ENCODE measurements around the gene DNAH12. TPM values are rescaled to one million over a fixed set of nuclear protein-coding genes. Genes with fewer than 3 reads are reported as not detected.

Gene DNAH12
- total and polyA plus RNA-seq, 2 of the 4 experiments (the other 2 are of a cell fraction), result under 0.01 to 0.02 TPM

DNA sequence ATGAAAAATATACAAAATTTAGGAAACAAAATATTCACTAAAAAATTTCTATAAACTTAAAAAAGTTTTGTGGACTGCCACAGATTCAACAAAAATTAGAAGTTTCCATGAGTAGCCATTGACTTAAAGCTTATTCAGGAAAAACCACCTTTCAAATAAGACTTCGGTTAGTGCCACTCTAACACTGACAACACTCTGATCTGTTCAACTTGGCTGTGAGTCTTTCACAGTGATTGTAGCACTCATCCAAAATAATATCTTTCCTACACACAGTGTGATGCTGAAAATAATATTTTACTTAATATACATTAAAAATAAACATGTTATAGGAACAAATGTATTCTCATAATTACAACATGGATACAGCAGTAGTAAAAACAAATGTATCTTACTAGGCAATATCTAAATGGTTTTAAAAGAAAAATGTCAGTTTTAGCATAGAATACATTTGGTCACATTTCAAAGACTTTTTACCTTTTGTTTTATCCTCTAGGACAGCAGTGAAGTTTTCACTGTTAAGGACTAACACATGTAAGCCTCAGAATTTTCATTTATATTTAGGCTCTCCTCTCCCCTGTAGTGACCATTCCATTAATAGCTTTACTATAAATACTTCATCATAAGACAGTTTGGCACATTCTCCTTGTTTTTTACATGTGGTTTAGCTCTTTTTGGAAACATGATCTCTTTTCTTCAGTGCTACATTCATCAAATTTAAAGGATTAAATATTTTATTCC lies 251.8 kb downstream of the DNAH12 start, which contains the start of gene ASB14:
ASB14 (minus strand) TSS at position 527 of the 738 bp plus-strand sequence. CDS start 652 bp downstream, outside the sequence.
- H3K4me2 ChIP-seq (ENCODE audit: low read depth, low read length), result no peak within 1 kb of the TSS
- no peak within 1 kb of the TSS for H3K14ac ChIP-seq (replicated peaks; ENCODE audit: low read depth, low read length)
- intact Hi-C loops (cut with micrococcal nuclease) (no loop called here), in situ Hi-C loops (cut with MboI; ENCODE audit: low sequenced_read_pairs) (no loop called here), dilution Hi-C loops (cut with HindIII; ENCODE audit: low sequenced_read_pairs, unreplicated experiment) (no loop called here)
- H2AFZ ChIP-seq (replicated peaks; ENCODE audit: low read length, poor library complexity), result no peak within 1 kb of the TSS
- no peak for ATAC-seq (ENCODE audit: low read depth)
- no peak within 1 kb of the TSS for H3K9ac ChIP-seq (ENCODE audit: low read depth, low read length)
- no peak within 1 kb of the TSS for H3K4ac ChIP-seq (ENCODE audit: low read depth, low read length)
- H2BK5ac ChIP-seq (ENCODE audit: low read depth, low read length, poor library complexity, severe bottlenecking), result no peak within 1 kb of the TSS
- ChIA-PET POLR2A (ENCODE audit: unreplicated experiment) (no interaction called here), CTCF (no interaction called here)
- no peak within 1 kb of the TSS for H3K56ac ChIP-seq (ENCODE audit: extremely low read depth, insufficient read depth, low read length)
- no peak within 1 kb of the TSS for H2AK9ac ChIP-seq (replicated peaks; ENCODE audit: low read depth, low read length, poor library complexity)
- H3K4me3 ChIP-seq (ENCODE audit: insufficient read depth, low read depth, low read length), result no peak within 1 kb of the TSS
- DNase-seq, result no peak
- no peak within 1 kb of the TSS for H2BK20ac ChIP-seq (ENCODE audit: low read depth, low read length)
- no TSS peak for BruUV-seq (replicated peaks)
- H3K4me1 ChIP-seq (ENCODE audit: control insufficient read depth, insufficient read depth, low read length), result no peaks in the 10 kb centered on the region
- no peak within 1 kb of the TSS for H4K5ac ChIP-seq (ENCODE audit: low read depth, low read length)
- no peak within 1 kb of the TSS for H2AK5ac ChIP-seq (ENCODE audit: low read depth, low read length)
- no peak within 1 kb of the TSS for H4K91ac ChIP-seq (ENCODE audit: insufficient read depth, low read depth, low read length)
- no peak within 1 kb of the TSS for H3K27ac ChIP-seq (ENCODE audit: insufficient read depth, low read length)
- H3K79me1 ChIP-seq (ENCODE audit: low read depth in 1 of 2, low read length in 2 of 2), result no peaks in the 10 kb centered on the region
- TF ChIP-seq CEBPB (IDR thresholded peaks at IDR 0.05; ENCODE audit: low read depth, low read length) (no peak), FOS (IDR thresholded peaks at IDR 0.05; ENCODE audit: low read depth, low read length) (no peak), ELK1 (IDR thresholded peaks at IDR 0.05; ENCODE audit: borderline replicate concordance, low read depth, low read length) (no peak), USF2 (IDR thresholded peaks at IDR 0.05; ENCODE audit: low read depth, low read length) (no peak), CHD1 (IDR thresholded peaks at IDR 0.05; ENCODE audit: low read depth, low read length) (no peak), MXI1 (IDR thresholded peaks at IDR 0.05; ENCODE audit: borderline replicate concordance, low read depth, low read length) (no peak), NFE2L2 (IDR thresholded peaks at IDR 0.05; ENCODE audit: low read depth, low read length) (no peak), RFX5 (IDR thresholded peaks at IDR 0.05; ENCODE audit: low read depth, low read length) (no peak), MAFK (IDR thresholded peaks at IDR 0.05; ENCODE audit: low read depth, low read length) (no peak), CTCF (conservative IDR thresholded peaks at IDR 0.05; ENCODE audit: low read depth, low read length) (no peak), RAD21 (IDR thresholded peaks at IDR 0.05; ENCODE audit: low read length) (no peak), RCOR1 (IDR thresholded peaks at IDR 0.05; ENCODE audit: insufficient replicate concordance, low read length) (no peak), POLR2A (IDR thresholded peaks at IDR 0.05; ENCODE audit: low read depth, low read length) (no peak), BHLHE40 (IDR thresholded peaks at IDR 0.05; ENCODE audit: low read depth, low read length) (no peak)
- no peaks in the 10 kb centered on the region for H3K36me3 ChIP-seq (ENCODE audit: control insufficient read depth, insufficient read depth, low read length)
- H2BK120ac ChIP-seq (ENCODE audit: low read depth, low read length), result no peak within 1 kb of the TSS
- no CpG with 5 or more reads among the region's 1 CpG for WGBS, 2 experiments (ENCODE audit: extremely low coverage in 2 of 2, insufficient read length in 1 of 2)
- no peak within 1 kb of the TSS for H3K23ac ChIP-seq (ENCODE audit: low read depth, low read length)
- H3K9me3 ChIP-seq (ENCODE audit: control insufficient read depth, insufficient read depth, low read length), result no peaks in the 10 kb centered on the region
- H4K20me1 ChIP-seq (ENCODE audit: insufficient read depth, low read length), result no peaks in the 10 kb centered on the region
- no peak within 1 kb of the TSS for H3K18ac ChIP-seq (ENCODE audit: low read depth, low read length)
- no peak within 1 kb of the TSS for H4K8ac ChIP-seq (ENCODE audit: low read depth in 2 of 2, low read length in 2 of 2)
- H2BK15ac ChIP-seq (ENCODE audit: low read depth, low read length), result no peak within 1 kb of the TSS
- no peaks in the 10 kb centered on the region for H3K9me1 ChIP-seq (ENCODE audit: insufficient read depth, low read length)
- peaks cover 4% of the 10 kb centered on the region for H3K27me3 ChIP-seq (ENCODE audit: control insufficient read depth, insufficient read depth, low read length)

Measured in IMR-90 (cell line).